OCI-LY3 (cell line): ENCODE results near the gene SPSB4.

Source experiments
- CTCF ChIP-seq: fragments of 200-600, 300-600 bp; sonication (generic); IDR thresholded peaks from 2 replicates; pipeline ENCODE4 v1.5.1; 2014; ENCODE audit warnings: antibody characterized with exemption, low read length, low read depth
- EZH2phosphoT487 ChIP-seq: fragments of 200-600 bp; shearing (Covaris generic); IDR thresholded peaks from 2 replicates; pipeline ENCODE4 v1.6.1; 2018; ENCODE audit warnings: antibody characterized with exemption, mixed run types, low read depth

- TF ChIP-seq EZH2phosphoT487 (no peak), CTCF (no peak)
These were observed 35.7 kb upstream of the SPSB4 start for GRCh38 chr3:141015481-141015880.
